NCI-H2196 (cell line): Measurements from ENCODE around the gene STX10.
A peak's percentile ranks its signal among the peaks of the same experiment; 100 is the strongest.
"Not testable (repeated sequence)": the region's sequence is repeated elsewhere in the genome, so short reads cannot be mapped to it uniquely, and the experiment has no call there.

Experiments
- DNase-seq: peaks from one replicate; lab custom pipeline; 2025; ENCODE audit not compliant: unreplicated experiment; lab: John Stamatoyannopoulos, UW

The STX10 gene

GRCh38 chr19:13150187-13150930 is at the start of gene STX10, which contains the start of gene IER2:
TSS of gene STX10 (minus strand) at chr19:13150375. CDS start at chr19:13150173, 202 bp downstream.
TSS of gene IER2 (plus strand) at chr19:13150411. CDS start at chr19:13153187, 2,776 bp downstream.
- peak; percentile 92 for DNase-seq

- no peak for DNase-seq
Observed at GRCh38 chr19:13198634-13199033, 48.5 kb upstream of the STX10 start.

GRCh38 chr19:13195678-13196077 is 45.5 kb upstream of the STX10 start:
- peak; percentile 25 for DNase-seq

- DNase-seq, result no peak
Observed at GRCh38 chr19:13190781-13191540, 40.8 kb upstream of the STX10 start.

GRCh38 chr19:13189600-13189999 is 39.4 kb upstream of the STX10 start:
- no peak for DNase-seq

GRCh38 chr19:13187419-13187818 is 37.2 kb upstream of the STX10 start:
- no peak for DNase-seq

GRCh38 chr19:13186688-13187087 is 36.5 kb upstream of the STX10 start:
- not testable (repeated sequence) for DNase-seq

GRCh38 chr19:13185763-13186657 is 35.8 kb upstream of the STX10 start:
- DNase-seq, result not testable (repeated sequence)

GRCh38 chr19:13184926-13185325 is 34.8 kb upstream of the STX10 start:
- not testable (repeated sequence) for DNase-seq

GRCh38 chr19:13181747-13182388 is 31.7 kb upstream of the STX10 start:
- peak; percentile 21 for DNase-seq

- DNase-seq, result not testable (repeated sequence)
Observed at GRCh38 chr19:13178291-13178690, 28.1 kb upstream of the STX10 start.

GRCh38 chr19:13177584-13177983 is 27.4 kb upstream of the STX10 start:
- DNase-seq, result not testable (repeated sequence)

GRCh38 chr19:13176345-13176744 is 26.2 kb upstream of the STX10 start:
- DNase-seq, result no peak

GRCh38 chr19:13173139-13173737 is 23.1 kb upstream of the STX10 start:
- DNase-seq, result no peak

GRCh38 chr19:13172346-13173138 is 22.4 kb upstream of the STX10 start:
- DNase-seq, result peak; percentile 82

- no peak for DNase-seq
Observed at GRCh38 chr19:13171146-13171545, 21.0 kb upstream of the STX10 start.

GRCh38 chr19:13169769-13170168 is 19.6 kb upstream of the STX10 start:
- DNase-seq, result no peak

- not testable (repeated sequence) for DNase-seq
Observed at GRCh38 chr19:13166151-13166550, 16.0 kb upstream of the STX10 start.
